DND-41 (cell line): ENCODE results near the gene RIN1.

Experiments used
- EZH2 ChIP-seq: IDR thresholded peaks from 3 replicates; pipeline ENCODE4 v1.6.1; 2012; ENCODE audit warnings: borderline replicate concordance, low read depth, mild to moderate bottlenecking, moderate library complexity, low read length, inconsistent platforms; ENCODE audit not compliant: severe bottlenecking
- TF ChIP-seq, protein P1 (sequence below): IDR thresholded peaks from 2 replicates; pipeline ENCODE4 v1.5.1; 2012; ENCODE audit warnings: borderline replicate concordance, low read length, moderate library complexity, mild to moderate bottlenecking; ENCODE audit not compliant: poor library complexity, severe bottlenecking; ENCODE audit errors: extremely low read depth

DNA sequence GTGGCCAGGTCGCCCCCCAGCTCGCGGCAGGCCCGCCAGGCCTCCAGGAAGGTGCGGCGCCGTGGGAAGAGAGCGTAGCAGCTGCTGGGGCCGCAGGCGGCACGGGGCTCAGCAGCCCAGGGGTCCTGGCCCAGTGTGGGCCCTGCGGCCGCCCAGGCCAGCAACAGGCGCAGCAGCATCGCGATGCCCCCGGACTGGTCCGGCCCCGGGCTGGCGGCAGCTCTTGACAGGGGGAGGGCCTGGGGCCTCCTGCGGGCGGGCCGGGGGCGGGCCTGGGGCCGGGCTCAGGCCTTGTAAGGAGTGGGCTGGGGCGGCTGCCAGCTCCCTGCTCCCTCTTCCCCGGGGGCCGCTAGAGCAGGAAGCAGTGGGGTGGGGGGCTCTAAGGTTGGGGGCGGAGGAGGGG, 19.4 kb downstream of the RIN1 start, which contains the start of gene CD248:
- TF ChIP-seq, protein P1, sequence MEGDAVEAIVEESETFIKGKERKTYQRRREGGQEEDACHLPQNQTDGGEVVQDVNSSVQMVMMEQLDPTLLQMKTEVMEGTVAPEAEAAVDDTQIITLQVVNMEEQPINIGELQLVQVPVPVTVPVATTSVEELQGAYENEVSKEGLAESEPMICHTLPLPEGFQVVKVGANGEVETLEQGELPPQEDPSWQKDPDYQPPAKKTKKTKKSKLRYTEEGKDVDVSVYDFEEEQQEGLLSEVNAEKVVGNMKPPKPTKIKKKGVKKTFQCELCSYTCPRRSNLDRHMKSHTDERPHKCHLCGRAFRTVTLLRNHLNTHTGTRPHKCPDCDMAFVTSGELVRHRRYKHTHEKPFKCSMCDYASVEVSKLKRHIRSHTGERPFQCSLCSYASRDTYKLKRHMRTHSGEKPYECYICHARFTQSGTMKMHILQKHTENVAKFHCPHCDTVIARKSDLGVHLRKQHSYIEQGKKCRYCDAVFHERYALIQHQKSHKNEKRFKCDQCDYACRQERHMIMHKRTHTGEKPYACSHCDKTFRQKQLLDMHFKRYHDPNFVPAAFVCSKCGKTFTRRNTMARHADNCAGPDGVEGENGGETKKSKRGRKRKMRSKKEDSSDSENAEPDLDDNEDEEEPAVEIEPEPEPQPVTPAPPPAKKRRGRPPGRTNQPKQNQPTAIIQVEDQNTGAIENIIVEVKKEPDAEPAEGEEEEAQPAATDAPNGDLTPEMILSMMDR = no peak
- no peak for TF ChIP-seq EZH2
